GM18870 (cell line): ENCODE results near the gene TMEM63C.

Experiments used
- ATAC-seq: cut with Tn5 transposase; IDR thresholded peaks from one replicate; pipeline ENCODE4 v1.9.1; 2021; ENCODE audit warnings: moderate library complexity; ENCODE audit not compliant: unreplicated experiment

TMEM63C gene

DNA sequence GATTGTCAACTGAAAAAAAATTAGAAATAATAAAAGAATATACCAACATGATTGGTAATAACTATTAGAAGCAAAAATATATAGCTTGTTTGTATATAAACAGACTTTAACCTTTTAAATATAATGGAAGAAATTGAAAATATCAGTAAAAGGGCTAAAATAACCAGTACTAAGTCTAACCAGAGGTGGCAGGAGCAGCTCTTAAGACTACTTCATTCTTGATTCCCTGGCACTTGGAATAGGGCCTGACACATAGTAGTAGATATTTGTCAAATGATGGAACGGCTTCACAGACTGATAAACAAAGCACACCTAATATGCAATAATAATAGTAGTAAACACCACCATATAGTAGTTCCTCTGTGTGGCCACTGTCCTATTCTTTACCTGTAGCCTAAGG is 9.4 kb downstream of the TMEM63C start:
- no peak for ATAC-seq

GRCh38 chr14:77194706-77195105 is 13.1 kb downstream of the TMEM63C start:
- ATAC-seq, result no peak

GRCh38 chr14:77195766-77196165 is 14.2 kb downstream of the TMEM63C start:
- no peak for ATAC-seq

GRCh38 chr14:77197988-77198387 is 16.4 kb downstream of the TMEM63C start:
- no peak for ATAC-seq

- no peak for ATAC-seq
Observed at GRCh38 chr14:77198561-77198960, 17.0 kb downstream of the TMEM63C start.

GRCh38 chr14:77199590-77199989 is 18.0 kb downstream of the TMEM63C start:
- no peak for ATAC-seq

- no peak for ATAC-seq
Observed at GRCh38 chr14:77200406-77200985, 18.9 kb downstream of the TMEM63C start.

DNA sequence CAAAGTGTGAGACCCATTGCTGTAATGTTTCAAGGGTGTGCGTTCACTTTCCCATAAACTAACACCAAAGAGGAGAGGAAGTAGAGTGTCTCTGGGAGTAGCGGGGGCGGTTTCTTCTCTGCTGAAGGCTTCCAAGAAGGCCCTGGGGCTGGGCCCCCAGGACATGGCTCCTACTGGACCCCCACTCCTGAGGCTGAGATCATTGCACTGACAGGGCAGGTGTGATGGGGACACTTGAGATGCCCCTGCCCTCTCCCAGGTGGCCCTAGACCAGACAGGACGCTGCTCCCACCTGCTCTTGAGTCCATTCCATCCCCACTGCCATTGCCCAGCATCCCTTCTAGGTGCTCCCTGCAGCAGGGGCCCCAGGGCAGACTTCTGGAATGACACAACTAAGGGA is 20.1 kb downstream of the TMEM63C start:
- no peak for ATAC-seq

GRCh38 chr14:77203611-77204458 is 22.2 kb downstream of the TMEM63C start:
- no peak for ATAC-seq

DNA sequence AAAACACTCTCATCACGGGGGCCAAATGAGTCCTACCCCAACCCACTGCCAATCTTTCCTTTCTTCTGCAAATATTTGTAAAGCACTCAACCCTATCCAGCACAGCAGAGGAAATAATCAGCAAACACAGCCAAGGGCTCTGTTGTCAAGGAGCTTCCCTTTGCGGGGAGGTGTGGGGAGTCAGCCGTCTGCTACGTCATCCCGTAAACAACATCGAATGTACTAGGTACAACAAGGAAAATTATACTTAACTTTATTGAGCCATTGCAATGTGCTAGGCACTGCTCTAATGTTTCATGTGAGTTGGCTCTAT is 22.8 kb downstream of the TMEM63C start:
- no peak for ATAC-seq

- ATAC-seq, result no peak
Observed at GRCh38 chr14:77204907-77205306, 23.3 kb downstream of the TMEM63C start.

DNA sequence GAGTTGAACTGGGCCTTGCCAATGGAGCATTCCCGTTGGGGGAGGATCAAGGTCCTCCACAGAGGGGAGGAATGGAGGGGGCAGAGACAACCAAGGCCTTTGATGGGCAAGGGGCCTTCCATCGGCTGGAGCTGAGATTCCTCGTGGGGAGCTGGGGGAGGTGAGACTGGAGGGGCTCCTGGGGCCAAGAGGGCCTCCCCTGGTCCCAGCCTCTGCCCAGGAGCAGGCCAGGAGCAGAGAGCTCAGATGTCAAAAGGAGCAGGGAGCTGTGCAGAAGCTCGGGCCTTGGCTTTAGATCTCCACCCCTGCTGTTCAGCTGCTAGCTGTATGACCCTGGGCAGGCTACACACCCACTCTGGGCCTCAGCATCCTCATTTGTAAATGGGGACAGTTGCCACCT is 24.0 kb downstream of the TMEM63C start:
- ATAC-seq, result no peak

- no peak for ATAC-seq
Observed at GRCh38 chr14:77206261-77206824, 24.7 kb downstream of the TMEM63C start.

DNA sequence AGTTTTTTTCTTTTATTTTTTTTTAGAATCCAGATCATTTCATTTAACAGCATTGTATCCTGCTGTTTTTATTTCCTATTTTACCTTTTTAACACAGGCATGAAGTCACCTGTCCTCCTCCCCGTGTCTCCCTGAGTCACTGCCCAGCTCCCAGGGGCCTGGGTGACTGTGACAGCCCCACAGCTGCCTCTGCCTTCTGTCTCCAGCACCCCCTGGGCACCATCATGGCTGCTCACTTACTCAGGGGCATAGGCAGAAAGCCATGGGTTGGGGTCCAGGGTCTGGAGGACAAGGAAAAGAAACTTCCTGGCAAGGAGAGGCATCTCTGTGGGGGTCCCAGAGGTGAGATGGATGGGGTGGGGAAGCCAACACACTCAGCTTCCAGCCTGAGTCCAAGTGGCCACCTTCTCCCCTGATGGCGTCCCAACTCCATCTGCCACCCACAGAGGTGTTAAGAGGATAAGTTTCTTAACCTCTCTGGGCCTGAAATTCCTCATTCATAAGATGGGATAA is 25.3 kb downstream of the TMEM63C start:
- ATAC-seq, result no peak

- ATAC-seq, result no peak
Observed at GRCh38 chr14:77208291-77208978, 26.8 kb downstream of the TMEM63C start.

- no peak for ATAC-seq
Observed at GRCh38 chr14:77208979-77209318, 27.4 kb downstream of the TMEM63C start.

DNA sequence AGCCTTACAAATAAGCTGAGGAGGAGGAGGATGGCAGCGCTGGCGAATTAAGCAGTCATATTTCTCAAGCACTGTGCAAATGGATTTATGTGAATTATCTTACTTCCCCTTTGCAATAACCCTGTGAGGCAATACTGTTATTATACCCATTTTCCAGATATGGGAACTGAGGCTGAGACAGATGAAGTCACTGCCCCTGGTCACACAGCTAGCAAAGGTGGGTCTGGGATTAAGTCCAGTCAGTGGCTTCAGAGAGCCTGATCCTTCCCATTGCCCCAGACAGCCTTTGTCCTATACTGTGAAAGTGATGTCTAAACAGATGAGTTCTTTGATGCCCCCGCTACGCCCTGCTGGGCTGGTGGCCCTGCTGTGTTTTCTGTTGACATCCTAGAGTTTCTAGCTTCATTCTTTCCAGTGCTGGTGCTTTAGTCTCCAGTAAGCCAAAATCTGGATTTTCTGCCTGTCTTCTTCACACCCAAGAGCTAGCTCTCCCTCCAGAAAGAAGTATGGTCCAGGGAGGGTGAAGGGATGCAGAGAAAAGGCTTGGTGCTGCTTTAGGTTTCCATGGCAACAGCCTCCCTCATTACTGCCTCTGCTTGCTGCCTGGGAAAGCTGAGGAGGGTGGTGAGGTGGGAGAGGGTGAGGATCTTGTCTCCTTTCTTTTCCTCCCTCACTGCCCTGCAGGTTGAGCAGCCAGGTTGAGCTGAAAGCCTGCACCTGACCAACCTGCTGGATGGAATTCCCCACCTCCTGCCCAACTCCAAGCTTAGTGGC is 30.7 kb downstream of the TMEM63C start:
- no peak for ATAC-seq

DNA sequence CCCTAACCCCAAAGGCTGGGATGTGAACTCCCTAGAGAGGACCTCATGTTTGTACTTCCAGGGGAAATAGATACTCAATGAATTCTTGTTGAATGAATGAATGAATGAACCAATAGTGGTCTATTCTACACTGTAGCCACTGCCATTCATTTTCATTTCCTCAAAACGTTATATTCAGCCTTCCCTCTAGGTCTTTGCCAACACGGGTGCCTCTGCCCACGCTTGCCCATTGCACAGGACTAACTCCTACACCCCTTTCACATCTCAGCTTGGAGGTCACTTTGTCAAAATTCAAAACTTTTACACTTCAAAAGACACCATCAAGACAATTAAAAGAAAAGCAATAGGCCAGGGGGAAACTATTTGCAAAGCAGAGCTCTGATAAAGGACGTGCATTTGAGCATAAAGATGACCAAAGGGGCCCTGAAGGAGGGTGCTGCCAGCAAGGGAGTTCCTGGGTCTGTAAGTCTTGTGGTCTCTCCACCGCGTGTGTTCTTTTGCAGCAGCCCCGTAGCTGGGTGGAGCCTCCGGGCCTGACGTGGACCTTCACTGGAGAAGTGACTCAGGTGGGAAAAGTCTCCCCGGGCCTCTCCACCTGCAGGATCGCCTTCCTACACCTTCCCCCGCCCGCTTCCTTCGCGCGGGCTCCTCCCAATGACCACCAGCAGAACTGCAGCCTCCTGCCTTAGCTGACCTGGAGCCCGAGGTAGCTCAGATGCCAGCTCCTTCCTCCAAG is 31.5 kb downstream of the TMEM63C start:
- no peak for ATAC-seq

- ATAC-seq, result no peak
Observed at GRCh38 chr14:77213679-77214016, 32.0 kb downstream of the TMEM63C start.

GRCh38 chr14:77214216-77214615 is 32.6 kb downstream of the TMEM63C start:
- ATAC-seq, result no peak
